MM.1S (cell line): Measurements from ENCODE around the gene CACHD1.

Experiments used
- EZH2 ChIP-seq: fragments of 300-600 bp; sonication (generic); optimal IDR thresholded peaks from 2 replicates; pipeline ENCODE3; 2017; ENCODE audit warnings: low read depth, mild to moderate bottlenecking, antibody characterized with exemption, low read length, mixed read lengths
- TF ChIP-seq, protein P1 (sequence below): fragments of 300-600 bp; sonication (generic); IDR thresholded peaks from 2 replicates; pipeline ENCODE4 v1.5.1; 2016; ENCODE audit warnings: antibody characterized with exemption, low read length, mixed read lengths

DNA sequence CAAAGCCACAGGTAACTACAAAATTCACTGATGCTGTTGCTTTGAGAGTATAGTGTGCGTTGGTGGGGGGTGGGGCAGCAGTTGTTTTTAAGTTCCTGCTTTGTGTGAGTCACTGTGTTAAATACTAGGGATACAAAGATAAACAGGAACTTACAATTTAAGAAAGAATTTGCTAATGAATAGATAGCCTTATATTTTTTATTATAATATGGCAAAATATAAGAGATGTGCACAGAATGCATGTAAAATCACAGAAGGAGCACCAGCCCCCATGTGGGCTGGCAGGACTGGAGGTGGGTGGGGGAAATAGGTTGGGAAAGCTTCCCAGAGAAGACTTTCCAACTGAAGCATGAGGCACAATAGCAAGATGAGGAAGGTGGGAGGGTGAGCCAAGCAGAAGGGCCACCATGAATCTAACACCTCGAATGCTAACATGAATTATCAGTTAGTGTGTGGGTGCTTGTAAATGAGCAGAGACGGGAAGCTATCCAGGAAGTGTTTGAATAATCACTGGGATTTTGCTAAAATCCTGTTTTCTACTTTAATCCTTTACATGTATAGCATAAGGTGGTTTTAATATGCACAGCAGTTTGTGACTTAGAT, 217.9 kb downstream of the CACHD1 start:
- TF ChIP-seq, protein P1, sequence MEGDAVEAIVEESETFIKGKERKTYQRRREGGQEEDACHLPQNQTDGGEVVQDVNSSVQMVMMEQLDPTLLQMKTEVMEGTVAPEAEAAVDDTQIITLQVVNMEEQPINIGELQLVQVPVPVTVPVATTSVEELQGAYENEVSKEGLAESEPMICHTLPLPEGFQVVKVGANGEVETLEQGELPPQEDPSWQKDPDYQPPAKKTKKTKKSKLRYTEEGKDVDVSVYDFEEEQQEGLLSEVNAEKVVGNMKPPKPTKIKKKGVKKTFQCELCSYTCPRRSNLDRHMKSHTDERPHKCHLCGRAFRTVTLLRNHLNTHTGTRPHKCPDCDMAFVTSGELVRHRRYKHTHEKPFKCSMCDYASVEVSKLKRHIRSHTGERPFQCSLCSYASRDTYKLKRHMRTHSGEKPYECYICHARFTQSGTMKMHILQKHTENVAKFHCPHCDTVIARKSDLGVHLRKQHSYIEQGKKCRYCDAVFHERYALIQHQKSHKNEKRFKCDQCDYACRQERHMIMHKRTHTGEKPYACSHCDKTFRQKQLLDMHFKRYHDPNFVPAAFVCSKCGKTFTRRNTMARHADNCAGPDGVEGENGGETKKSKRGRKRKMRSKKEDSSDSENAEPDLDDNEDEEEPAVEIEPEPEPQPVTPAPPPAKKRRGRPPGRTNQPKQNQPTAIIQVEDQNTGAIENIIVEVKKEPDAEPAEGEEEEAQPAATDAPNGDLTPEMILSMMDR: no peak
- no peak for TF ChIP-seq EZH2
